ENCODE measurements around the gene PDE4B. TPM values are rescaled to one million over a fixed set of nuclear protein-coding genes. Genes with fewer than 3 reads are reported as not detected.

PDE4B gene
- polyA plus RNA-seq, 1 experiment = 20.6 TPM

DNA sequence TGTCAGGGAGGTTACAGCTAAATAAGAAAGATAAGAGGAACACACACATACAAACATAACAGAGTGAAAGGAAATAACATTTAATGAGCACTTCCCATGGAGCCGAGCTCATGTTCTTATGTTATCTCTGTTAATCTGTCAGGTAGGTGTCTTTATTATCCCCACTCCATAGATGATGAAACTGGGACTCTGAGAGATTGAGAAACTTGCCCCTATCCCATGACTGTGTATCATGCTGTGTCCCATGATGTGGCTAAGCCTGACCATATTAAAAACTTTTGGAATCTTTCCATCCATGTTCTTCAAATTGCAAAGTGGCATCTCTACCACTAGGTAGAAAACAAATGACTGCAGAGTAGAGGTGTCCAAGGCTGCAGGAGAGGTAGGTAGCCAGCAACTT, 456.1 kb downstream of the PDE4B start:
- POLR2A ChIA-PET = no interaction called here
- no peak overlapping the region for H3K4me3 ChIP-seq (ENCODE audit: low read depth, low read length)
- H3K36me3 ChIP-seq (ENCODE audit: control insufficient read depth, insufficient read depth, low read length) = no peaks in the 10 kb centered on the region
- CTCF ChIA-PET = interaction anchor here (0.7 to 18.7 kb wide), 3 partner anchors 101 to 292 kb away, joined by 3 to 293 read pairs (median 4); no protein-coding TSS in a partner anchor
- H3K27me3 ChIP-seq (ENCODE audit: control insufficient read depth, insufficient read depth, low read length) = no peaks in the 10 kb centered on the region
- TF ChIP-seq, protein P1, sequence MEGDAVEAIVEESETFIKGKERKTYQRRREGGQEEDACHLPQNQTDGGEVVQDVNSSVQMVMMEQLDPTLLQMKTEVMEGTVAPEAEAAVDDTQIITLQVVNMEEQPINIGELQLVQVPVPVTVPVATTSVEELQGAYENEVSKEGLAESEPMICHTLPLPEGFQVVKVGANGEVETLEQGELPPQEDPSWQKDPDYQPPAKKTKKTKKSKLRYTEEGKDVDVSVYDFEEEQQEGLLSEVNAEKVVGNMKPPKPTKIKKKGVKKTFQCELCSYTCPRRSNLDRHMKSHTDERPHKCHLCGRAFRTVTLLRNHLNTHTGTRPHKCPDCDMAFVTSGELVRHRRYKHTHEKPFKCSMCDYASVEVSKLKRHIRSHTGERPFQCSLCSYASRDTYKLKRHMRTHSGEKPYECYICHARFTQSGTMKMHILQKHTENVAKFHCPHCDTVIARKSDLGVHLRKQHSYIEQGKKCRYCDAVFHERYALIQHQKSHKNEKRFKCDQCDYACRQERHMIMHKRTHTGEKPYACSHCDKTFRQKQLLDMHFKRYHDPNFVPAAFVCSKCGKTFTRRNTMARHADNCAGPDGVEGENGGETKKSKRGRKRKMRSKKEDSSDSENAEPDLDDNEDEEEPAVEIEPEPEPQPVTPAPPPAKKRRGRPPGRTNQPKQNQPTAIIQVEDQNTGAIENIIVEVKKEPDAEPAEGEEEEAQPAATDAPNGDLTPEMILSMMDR (IDR thresholded peaks at IDR 0.05; ENCODE audit: insufficient read depth, low read depth, low read length) = no peak
- DNase-seq (ENCODE audit: low read depth) = no peak

DNA sequence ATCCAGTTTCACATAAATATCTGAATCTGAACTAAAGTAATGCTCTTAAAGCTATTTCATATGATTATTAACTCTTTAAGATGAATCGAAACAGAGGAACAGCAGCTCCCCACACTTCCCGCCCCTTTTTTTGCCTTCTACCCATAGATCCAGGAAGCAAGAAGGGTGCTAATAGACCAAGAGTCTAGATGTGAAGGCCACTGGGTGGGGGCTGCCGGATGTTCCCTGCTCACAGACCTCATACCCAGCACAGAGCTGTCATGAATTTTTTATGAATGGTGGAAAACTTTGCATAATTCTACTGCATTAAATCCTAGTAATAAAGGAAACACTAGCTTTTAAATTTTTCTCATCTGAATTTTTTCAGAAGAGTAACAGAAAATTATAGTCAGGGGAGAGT, 457.4 kb downstream of the PDE4B start:
- TF ChIP-seq, protein P1 (IDR thresholded peaks at IDR 0.05; ENCODE audit: insufficient read depth, low read depth, low read length) = no peak
- Histone ChIP-seq H3K27me3 (ENCODE audit: control insufficient read depth, insufficient read depth, low read length) (no peaks in the 10 kb centered on the region), H3K4me3 (ENCODE audit: low read depth, low read length) (no peak overlapping the region), H3K36me3 (ENCODE audit: control insufficient read depth, insufficient read depth, low read length) (no peaks in the 10 kb centered on the region)
- CTCF ChIA-PET = interaction anchor here (0.6 to 18.7 kb wide), 4 partner anchors 9 to 515 kb away, joined by 3 to 293 read pairs (median 4); no protein-coding TSS in a partner anchor
- no peak for DNase-seq (ENCODE audit: low read depth)
- POLR2A ChIA-PET = interaction anchor here (0.6 kb wide), 1 partner anchor 118 kb away, joined by 5 read pairs; no protein-coding TSS in a partner anchor

DNA sequence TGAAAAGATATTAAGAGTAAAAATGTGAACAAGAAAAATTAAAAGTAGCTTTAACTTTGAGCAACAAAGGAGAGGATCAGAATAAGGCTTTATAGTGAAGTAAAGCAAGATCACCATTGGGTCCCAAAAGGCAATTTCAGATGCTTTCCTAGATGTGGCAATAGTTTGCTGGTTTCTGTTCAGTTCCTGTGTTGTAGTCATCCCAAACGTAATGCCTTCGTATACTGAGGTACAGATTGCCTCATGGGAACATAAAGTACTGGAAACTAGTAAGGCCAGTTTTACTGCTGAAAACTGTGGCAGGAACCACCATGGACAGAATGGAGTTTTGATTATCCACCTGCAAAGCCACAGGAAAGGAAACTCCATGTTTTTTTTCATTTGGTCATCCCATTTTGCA, 457.8 kb downstream of the PDE4B start:
- POLR2A ChIA-PET = interaction anchor here (0.6 kb wide), 1 partner anchor 117 kb away, joined by 5 read pairs; no protein-coding TSS in a partner anchor

DNA sequence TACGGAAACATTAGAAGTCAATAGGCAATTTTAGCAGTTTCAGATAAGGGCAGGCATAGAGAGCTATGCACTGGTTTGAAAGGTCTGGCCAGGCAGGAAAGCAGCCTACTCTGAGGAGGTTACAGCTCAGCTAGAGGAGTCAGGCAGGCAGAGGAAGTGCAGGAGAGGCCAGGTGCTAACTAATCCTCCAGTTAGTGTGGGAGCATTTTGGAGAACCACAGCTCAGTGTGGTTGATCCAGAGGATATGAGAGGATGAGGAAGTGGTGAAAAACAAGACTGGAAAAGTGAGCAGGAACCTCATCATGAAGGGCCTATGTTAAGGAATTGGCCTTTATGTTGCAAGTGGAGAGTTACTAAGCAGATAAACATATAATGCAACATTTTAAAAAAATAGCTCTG, 458.9 kb downstream of the PDE4B start:
- POLR2A ChIA-PET = no interaction called here
- Histone ChIP-seq H3K27me3 (ENCODE audit: control insufficient read depth, insufficient read depth, low read length) (no peaks in the 10 kb centered on the region), H3K4me3 (ENCODE audit: low read depth, low read length) (no peak overlapping the region), H3K36me3 (ENCODE audit: control insufficient read depth, insufficient read depth, low read length) (no peaks in the 10 kb centered on the region)
- TF ChIP-seq, protein P1 (IDR thresholded peaks at IDR 0.05; ENCODE audit: insufficient read depth, low read depth, low read length) = no peak
- no peak for DNase-seq (ENCODE audit: low read depth)
- CTCF ChIA-PET = interaction anchor here (1.2 to 18.7 kb wide), 9 partner anchors 9 to 474 kb away, joined by 3 to 293 read pairs (median 5); no protein-coding TSS in a partner anchor

More for the DNA sequence above, 457.8 kb downstream of the PDE4B start:
- Histone ChIP-seq H3K27me3 (ENCODE audit: control insufficient read depth, insufficient read depth, low read length) (no peaks in the 10 kb centered on the region), H3K36me3 (ENCODE audit: control insufficient read depth, insufficient read depth, low read length) (no peaks in the 10 kb centered on the region), H3K4me3 (ENCODE audit: low read depth, low read length) (no peak overlapping the region)
- CTCF ChIA-PET = interaction anchor here (1.1 to 18.7 kb wide), 3 partner anchors 9 to 197 kb away, joined by 4 to 293 read pairs (median 4); no protein-coding TSS in a partner anchor
- DNase-seq (ENCODE audit: low read depth) = no peak
- TF ChIP-seq, protein P1 (IDR thresholded peaks at IDR 0.05; ENCODE audit: insufficient read depth, low read depth, low read length) = no peak

DNA sequence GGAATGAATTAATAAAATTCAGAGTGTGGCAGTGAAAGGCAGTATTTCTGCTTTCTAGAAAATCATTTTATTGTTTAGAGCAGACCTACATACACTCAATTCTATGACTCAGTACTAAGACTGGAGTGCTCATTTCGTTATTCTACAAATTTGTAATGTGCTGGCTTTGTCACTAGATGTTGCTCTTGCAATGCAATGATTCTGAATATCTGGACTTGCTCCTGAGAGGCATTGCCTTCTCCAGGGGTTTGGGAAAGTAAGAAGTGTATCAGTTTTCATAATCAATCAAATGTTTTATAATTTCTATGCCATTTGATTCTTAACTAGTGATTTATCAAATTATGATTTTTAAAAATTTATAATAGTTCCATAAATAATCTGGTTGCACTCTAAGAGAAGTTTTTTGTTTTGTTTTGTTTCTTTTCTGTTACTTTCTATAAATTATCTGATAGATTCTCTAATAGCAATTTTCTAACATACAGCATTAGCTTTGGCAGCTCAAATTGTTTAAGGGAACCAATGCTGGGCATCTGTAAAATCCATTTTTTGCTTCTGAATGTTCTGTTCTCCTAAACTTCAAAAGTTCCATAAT, 460.7 kb downstream of the PDE4B start:
- Histone ChIP-seq H3K27me3 (ENCODE audit: control insufficient read depth, insufficient read depth, low read length) (no peaks in the 10 kb centered on the region), H3K4me3 (ENCODE audit: low read depth, low read length) (no peak overlapping the region), H3K36me3 (ENCODE audit: control insufficient read depth, insufficient read depth, low read length) (no peaks in the 10 kb centered on the region)
- CTCF ChIA-PET = interaction anchor here (0.7 to 18.7 kb wide), 8 partner anchors 11 to 458 kb away, joined by 3 to 293 read pairs (median 10); no protein-coding TSS in a partner anchor
- POLR2A ChIA-PET = no interaction called here
- no peak for DNase-seq (ENCODE audit: low read depth)
- TF ChIP-seq, protein P1 (IDR thresholded peaks at IDR 0.05; ENCODE audit: insufficient read depth, low read depth, low read length) = peak; percentile 72
